Mesenchymal stem cell (in vitro differentiated cells and primary cell): Measurements from ENCODE around the gene UBAC2.

ENCODE experiments used
- DNase-seq: peaks from one replicate; pipeline ENCODE4 v3.0.0-alpha.2; 2013
- H2AFZ ChIP-seq: one replicate; pipeline ENCODE4 v1.6.1; 2013; ENCODE audit warnings: low read depth, mild to moderate bottlenecking, control low read depth, inconsistent platforms, low read length, moderate library complexity
- H2AK5ac ChIP-seq: 2 replicates; pipeline ENCODE4 v1.6.1; 2013; ENCODE audit warnings: low read length, moderate library complexity, mild to moderate bottlenecking, inconsistent platforms; ENCODE audit not compliant: severe bottlenecking
- H2BK120ac ChIP-seq: one replicate; pipeline ENCODE4 v1.6.1; 2013; ENCODE audit warnings: low read depth, mild to moderate bottlenecking, inconsistent platforms, low read length, moderate library complexity
- H2BK12ac ChIP-seq, 2 experiments: one replicate each; pipeline ENCODE4 v1.6.1; 2013; ENCODE audit warnings: inconsistent platforms in 2 of 2, low read length in 2 of 2, mild to moderate bottlenecking in 2 of 2, moderate library complexity in 2 of 2, control low read depth in 1 of 2
- H2BK15ac ChIP-seq: one replicate; pipeline ENCODE4 v1.6.1; 2013; ENCODE audit warnings: mild to moderate bottlenecking, low read depth, inconsistent platforms; ENCODE audit not compliant: poor library complexity, severe bottlenecking
- H2BK5ac ChIP-seq: 2 replicates; pipeline ENCODE4 v1.6.1; 2013; ENCODE audit warnings: low read depth, mild to moderate bottlenecking, low read length, control low read depth, inconsistent platforms; ENCODE audit not compliant: poor library complexity, severe bottlenecking
- H3K14ac ChIP-seq, 2 experiments: one replicate each; pipeline ENCODE4 v1.6.1; 2013; ENCODE audit warnings: inconsistent platforms in 2 of 2, low read length in 2 of 2, control low read depth in 1 of 2, mild to moderate bottlenecking in 1 of 2, moderate library complexity in 1 of 2
- H3K18ac ChIP-seq, 2 experiments: one replicate each; pipeline ENCODE4 v1.6.1; 2013; ENCODE audit warnings: inconsistent platforms in 2 of 2, low read length in 2 of 2, control low read depth in 1 of 2, low read depth in 1 of 2, mild to moderate bottlenecking in 1 of 2
- H3K23ac ChIP-seq, 2 experiments: one replicate each; pipeline ENCODE4 v1.6.1; 2013; ENCODE audit warnings: inconsistent platforms in 2 of 2, low read length in 2 of 2, mild to moderate bottlenecking in 2 of 2, moderate library complexity in 2 of 2, control low read depth in 1 of 2
- H3K27ac ChIP-seq: 2 replicates; pipeline ENCODE4 v1.5.1; 2013; ENCODE audit warnings: mild to moderate bottlenecking, moderate library complexity, low read length, control low read depth, inconsistent platforms; ENCODE audit not compliant: poor library complexity, severe bottlenecking
- H3K27me3 ChIP-seq, 2 experiments: 2 replicates each; pipeline versions ENCODE4 v1.6.1 to v1.7.0; 2013; ENCODE audit warnings: low read length in 2 of 2, mild to moderate bottlenecking in 2 of 2, moderate library complexity in 2 of 2, control low read depth in 1 of 2, inconsistent platforms in 1 of 2; ENCODE audit not compliant: control insufficient read depth in 1 of 2, insufficient read depth in 1 of 2
- H3K36me3 ChIP-seq, 2 experiments: 2 replicates each; pipeline versions ENCODE4 v1.6.1 to v1.7.0; 2013; ENCODE audit warnings: low read length in 2 of 2, control low read depth in 1 of 2, inconsistent platforms in 1 of 2, low read depth in 1 of 2, mild to moderate bottlenecking in 1 of 2; ENCODE audit not compliant: insufficient read depth in 2 of 2, control insufficient read depth in 1 of 2
- H3K4ac ChIP-seq, 2 experiments: one replicate each; pipeline ENCODE4 v1.6.1; 2013; ENCODE audit warnings: inconsistent platforms in 2 of 2, low read length in 2 of 2, mild to moderate bottlenecking in 2 of 2, moderate library complexity in 2 of 2, control low read depth in 1 of 2, low read depth in 1 of 2
- H3K4me1 ChIP-seq: 2 replicates; pipeline ENCODE4 v1.6.1; 2013; ENCODE audit warnings: low read depth, low read length, control low read depth; ENCODE audit not compliant: control insufficient read depth, insufficient read depth
- H3K4me2 ChIP-seq: 2 replicates; pipeline ENCODE4 v1.6.1; 2013; ENCODE audit warnings: low read length, mild to moderate bottlenecking, inconsistent platforms; ENCODE audit not compliant: poor library complexity, severe bottlenecking
- H3K4me3 ChIP-seq, 2 experiments: 2 replicates each; pipeline versions ENCODE4 v1.5.1 to v1.7.0; 2013; ENCODE audit warnings: low read length in 2 of 2, mild to moderate bottlenecking in 2 of 2, control low read depth in 1 of 2, low read depth in 1 of 2; ENCODE audit not compliant: insufficient read depth in 1 of 2
- H3K79me1 ChIP-seq: replicated peaks from 2 replicates; pipeline ENCODE4 v1.6.1; 2013; ENCODE audit warnings: mild to moderate bottlenecking, control low read depth, low read length, inconsistent platforms; ENCODE audit not compliant: poor library complexity, severe bottlenecking
- H3K9ac ChIP-seq: 2 replicates; pipeline ENCODE4 v1.7.0; 2013; ENCODE audit warnings: mild to moderate bottlenecking, low read length, moderate library complexity
- H3K9me3 ChIP-seq: 2 replicates; pipeline ENCODE4 v1.7.0; 2013; ENCODE audit warnings: mild to moderate bottlenecking, low read length; ENCODE audit not compliant: control insufficient read depth
- H4K8ac ChIP-seq: one replicate; pipeline ENCODE4 v1.6.1; 2013; ENCODE audit warnings: inconsistent platforms, mild to moderate bottlenecking, low read length, moderate library complexity
- H4K91ac ChIP-seq: one replicate; pipeline ENCODE4 v1.6.1; 2013; ENCODE audit warnings: mild to moderate bottlenecking, low read length, inconsistent platforms
- WGBS: methylation state at CpG from one replicate; pipeline ENCODE4 v1.1.7; 2013; ENCODE audit warnings: mixed read lengths; 5-methylcytosine and 5-hydroxymethylcytosine counted together

UBAC2 gene

GRCh38 chr13:99251921-99252320 is 51.3 kb downstream of the UBAC2 start:
- Histone ChIP-seq H3K27ac (no peak overlapping the region), H2BK12ac (no peak overlapping the region), H2BK15ac (no peak overlapping the region), H4K8ac (no peak overlapping the region), H4K91ac (no peak overlapping the region), H3K27me3 (no peaks in the 10 kb centered on the region), H2AFZ (no peak overlapping the region), H3K18ac (no peak overlapping the region), H3K9ac (no peak overlapping the region), H2BK5ac (no peak overlapping the region), H2AK5ac (no peak overlapping the region), H3K9me3 (no peaks in the 10 kb centered on the region), H3K4me3 (no peak overlapping the region), H3K4ac (no peak overlapping the region), H3K4me2 (no peak overlapping the region), H3K14ac (no peak overlapping the region), H3K79me1 (peaks cover 12% of the 10 kb centered on the region), H3K23ac (no peak overlapping the region), H2BK120ac (no peak overlapping the region), H3K36me3 (peaks cover 6 to 41% of the 10 kb centered on the region in 2 experiments), H3K4me1 (no peaks in the 10 kb centered on the region)
- DNase-seq = no peak
- 96% methylated on average over 3 of the region's 4 CpGs for WGBS

GRCh38 chr13:99254830-99255229 is 54.2 kb downstream of the UBAC2 start:
- no peak overlapping the region for H3K27ac ChIP-seq
- H2AK5ac ChIP-seq = no peak overlapping the region
- no peak overlapping the region for H3K9ac ChIP-seq
- no peak overlapping the region for H3K4me3 ChIP-seq
- no peak for DNase-seq
- no peak overlapping the region for H3K14ac ChIP-seq
- H2BK12ac ChIP-seq = no peak overlapping the region
- no peak overlapping the region for H4K8ac ChIP-seq
- no peak overlapping the region for H3K18ac ChIP-seq
- no peaks in the 10 kb centered on the region for H3K9me3 ChIP-seq
- H3K4me1 ChIP-seq = no peaks in the 10 kb centered on the region
- 94% methylated on average over 14 of the region's 14 CpGs for WGBS
- no peak overlapping the region for H3K4ac ChIP-seq
- peaks cover 8 to 40% of the 10 kb centered on the region in 2 experiments for H3K36me3 ChIP-seq
- no peak overlapping the region for H2AFZ ChIP-seq
- H2BK120ac ChIP-seq = no peak overlapping the region
- no peak overlapping the region for H3K23ac ChIP-seq
- no peak overlapping the region for H3K4me2 ChIP-seq
- H2BK15ac ChIP-seq = no peak overlapping the region
- H3K27me3 ChIP-seq = no peaks in the 10 kb centered on the region
- H4K91ac ChIP-seq = no peak overlapping the region
- H3K79me1 ChIP-seq = peaks cover 10% of the 10 kb centered on the region
- no peak overlapping the region for H2BK5ac ChIP-seq

- no peak overlapping the region for H4K91ac ChIP-seq
Measured at GRCh38 chr13:99255271-99255670, 54.6 kb downstream of the UBAC2 start.

GRCh38 chr13:99256283-99256682 is 55.6 kb downstream of the UBAC2 start:
- H3K18ac ChIP-seq = no peak overlapping the region
- no peak overlapping the region for H2AFZ ChIP-seq
- no peak overlapping the region for H2AK5ac ChIP-seq
- H3K23ac ChIP-seq = no peak overlapping the region
- H3K27ac ChIP-seq = no peak overlapping the region
- H3K79me1 ChIP-seq = peaks cover 12% of the 10 kb centered on the region
- H3K9me3 ChIP-seq = no peaks in the 10 kb centered on the region
- no peak for DNase-seq
- H3K14ac ChIP-seq = no peak overlapping the region
- no peak overlapping the region for H2BK120ac ChIP-seq
- no peak overlapping the region for H4K91ac ChIP-seq
- H2BK5ac ChIP-seq = no peak overlapping the region
- no peaks in the 10 kb centered on the region for H3K27me3 ChIP-seq
- H2BK15ac ChIP-seq = no peak overlapping the region
- WGBS = 95% methylated on average over 2 of the region's 2 CpGs
- H4K8ac ChIP-seq = no peak overlapping the region
- H3K4me2 ChIP-seq = no peak overlapping the region
- no peaks in the 10 kb centered on the region for H3K4me1 ChIP-seq
- no peak overlapping the region for H3K4ac ChIP-seq
- no peak overlapping the region for H3K4me3 ChIP-seq
- H3K36me3 ChIP-seq = peaks cover 10 to 41% of the 10 kb centered on the region in 2 experiments
- H2BK12ac ChIP-seq = no peak overlapping the region
- no peak overlapping the region for H3K9ac ChIP-seq

More at GRCh38 chr13:99255271-99255670, 54.6 kb downstream of the UBAC2 start:
- H3K79me1 ChIP-seq = peaks cover 10% of the 10 kb centered on the region
- H3K27me3 ChIP-seq = no peaks in the 10 kb centered on the region
- no peak overlapping the region for H3K23ac ChIP-seq
- no peak overlapping the region for H3K14ac ChIP-seq
- H3K4me2 ChIP-seq = no peak overlapping the region
- no peak overlapping the region for H2BK12ac ChIP-seq
- no peak overlapping the region for H3K18ac ChIP-seq
- no peak overlapping the region for H2BK5ac ChIP-seq
- 95% methylated on average over 10 of the region's 10 CpGs for WGBS
- H3K4me1 ChIP-seq = no peaks in the 10 kb centered on the region
- DNase-seq = no peak
- no peak overlapping the region for H4K8ac ChIP-seq
- no peak overlapping the region for H2BK15ac ChIP-seq
- H2AK5ac ChIP-seq = no peak overlapping the region
- no peak overlapping the region for H3K4me3 ChIP-seq
- no peak overlapping the region for H2BK120ac ChIP-seq
- H3K4ac ChIP-seq = no peak overlapping the region
- no peaks in the 10 kb centered on the region for H3K9me3 ChIP-seq
- peaks cover 10 to 44% of the 10 kb centered on the region in 2 experiments for H3K36me3 ChIP-seq
- no peak overlapping the region for H3K27ac ChIP-seq
- no peak overlapping the region for H2AFZ ChIP-seq
- no peak overlapping the region for H3K9ac ChIP-seq
